B cell (primary cell): ENCODE results near the gene ZCCHC7. TPM values are rescaled to one million over a fixed set of nuclear protein-coding genes. Genes with fewer than 3 reads are reported as not detected.

Experiments used
- ATAC-seq: fragments of 200-7000 bp; cut with Tn5 transposase; one replicate; pipeline ENCODE4 v1.10.0; 2021; ENCODE audit warnings: low read depth, mild to moderate bottlenecking, moderate number of reproducible peaks, moderate library complexity
- CTCF ChIA-PET: fragments of 350-600 bp; sonication (Branson Sonifier 250); formaldehyde crosslinking; loops from one replicate; lab custom pipeline; 2021; ENCODE audit warnings: antibody characterized with exemption, inconsistent platforms; lab: Charles Lee
- POLR2A ChIA-PET: fragments of 350-600 bp; sonication (Branson Sonifier 250); formaldehyde crosslinking; loops from one replicate; lab custom pipeline; 2021; ENCODE audit warnings: antibody characterized with exemption; lab: Charles Lee
- DNase-seq: peaks from one replicate; pipeline ENCODE4 v3.0.0; 2013
- H2AFZ ChIP-seq: 2 replicates; pipeline ENCODE4 v1.6.1; 2012; ENCODE audit warnings: mild to moderate bottlenecking, low read depth, low read length; ENCODE audit not compliant: insufficient read depth, poor library complexity, severe bottlenecking
- H3K27ac ChIP-seq, 2 donors: 1 replicate in 1 of 2; 2 replicates in 1 of 2; pipeline ENCODE4 v1.5.1; 2012 to 2013; ENCODE audit warnings: low read length in 2 of 2, mild to moderate bottlenecking in 2 of 2, moderate library complexity in 1 of 2
- H3K27me3 ChIP-seq, 4 experiments: fragments of 200-600 bp in 1 of 4; sonication (generic) in 1 of 4; replicated peaks in 1 of 4; 1 replicate in 2 of 4; 2 replicates in 2 of 4; pipeline versions ENCODE4 v1.6.1 to v1.7.0; 2013 to 2016; ENCODE audit warnings: low read length in 3 of 4, mild to moderate bottlenecking in 2 of 4, mixed read lengths in 1 of 4, moderate library complexity in 1 of 4; ENCODE audit not compliant: insufficient read depth in 4 of 4, control insufficient read depth in 3 of 4; ENCODE audit errors: control extremely low read depth in 1 of 4
- H3K36me3 ChIP-seq, 2 experiments: replicated peaks in 1 of 2; 1 replicate in 1 of 2; 2 replicates in 1 of 2; pipeline versions ENCODE4 v1.6.1 to v1.7.1; 2013; ENCODE audit warnings: low read length in 1 of 2; ENCODE audit not compliant: insufficient read depth in 2 of 2, control insufficient read depth in 1 of 2; ENCODE audit errors: control extremely low read depth in 1 of 2, extremely low read depth in 1 of 2
- H3K4me1 ChIP-seq, 2 donors: fragments of 200-600 bp in 1 of 2; sonication (generic) in 1 of 2; 1 replicate in 1 of 2; 2 replicates in 1 of 2; pipeline versions ENCODE4 v1.5.1 to v1.6.1; 2013 to 2017; ENCODE audit warnings: low read length in 2 of 2; ENCODE audit not compliant: control insufficient read depth in 2 of 2, insufficient read depth in 2 of 2
- H3K4me2 ChIP-seq: replicated peaks from 2 replicates; pipeline ENCODE3; 2012; ENCODE audit warnings: mild to moderate bottlenecking, low read depth, low read length; ENCODE audit not compliant: poor library complexity, severe bottlenecking
- H3K4me3 ChIP-seq, 5 experiments: fragments of 200-600 bp in 1 of 5; sonication (generic) in 1 of 5; 1 replicate in 3 of 5; 2 replicates in 2 of 5; pipeline versions ENCODE4 v1.5.1 to v1.7.0; 2011 to 2016; ENCODE audit warnings: low read length in 4 of 5, mild to moderate bottlenecking in 4 of 5, low read depth in 2 of 5, control low read depth in 1 of 5, moderate library complexity in 1 of 5; ENCODE audit not compliant: insufficient read depth in 1 of 5; ENCODE audit errors: control extremely low read depth in 1 of 5, extremely low read depth in 1 of 5
- H3K79me2 ChIP-seq: fragments of 200-600 bp; sonication (generic); one replicate; pipeline ENCODE4 v1.6.0; 2016; ENCODE audit warnings: low read length; ENCODE audit not compliant: control insufficient read depth, insufficient read depth
- H3K9ac ChIP-seq: fragments of 200-600 bp; sonication (generic); 2 replicates; pipeline ENCODE4 v1.6.1; 2017; ENCODE audit warnings: mild to moderate bottlenecking, low read length, moderate library complexity
- H3K9me3 ChIP-seq, 3 donors: one replicate each; pipeline versions ENCODE4 v1.6.1 to v1.7.1; 2013; ENCODE audit warnings: low read length in 2 of 3; ENCODE audit not compliant: control insufficient read depth in 2 of 3, insufficient read depth in 1 of 3; ENCODE audit errors: control extremely low read depth in 1 of 3
- H4K20me1 ChIP-seq: 2 replicates; pipeline ENCODE4 v1.6.0; 2012; ENCODE audit warnings: mild to moderate bottlenecking, low read length; ENCODE audit not compliant: insufficient read depth, control insufficient read depth, poor library complexity, severe bottlenecking
- H3K27ac Mint-ChIP-seq: one replicate; pipeline ENCODE4 v1.8.0; 2021; ENCODE audit warnings: mixed read lengths
- H3K27me3 Mint-ChIP-seq: one replicate; pipeline ENCODE4 v1.8.0; 2021; ENCODE audit warnings: mixed read lengths
- H3K4me1 Mint-ChIP-seq: one replicate; pipeline ENCODE4 v1.8.0; 2021; ENCODE audit warnings: mixed read lengths
- H3K4me3 Mint-ChIP-seq: one replicate; pipeline ENCODE4 v1.8.0; 2021; ENCODE audit warnings: mixed read lengths
- H3K9me3 Mint-ChIP-seq: one replicate; pipeline ENCODE4 v1.8.0; 2022; ENCODE audit warnings: mixed read lengths; ENCODE audit not compliant: insufficient read depth
- CTCF ChIP-seq: fragments of 200-600 bp; IDR thresholded peaks from one replicate; pipeline ENCODE4 v1.8.0; 2022; ENCODE audit warnings: antibody characterized with exemption, mild to moderate bottlenecking
- EZH2 ChIP-seq: IDR thresholded peaks from 2 replicates; pipeline ENCODE4 v1.6.1; 2012; ENCODE audit warnings: borderline replicate concordance, low read depth, mild to moderate bottlenecking, moderate library complexity, low read length; ENCODE audit not compliant: insufficient read depth, poor library complexity, severe bottlenecking
- WGBS: methylation state at CpG from one replicate; pipeline ENCODE4 v1.1.5; 2013; ENCODE audit warnings: missing lambda C conversion rate; ENCODE audit not compliant: insufficient coverage; 5-methylcytosine and 5-hydroxymethylcytosine counted together
- intact Hi-C: fragments of 100-400 bp; cut with micrococcal nuclease; formaldehyde crosslinking; loops from one replicate; pipeline ENCODE4 v1.10.0; 2022
- polyA plus RNA-seq: library from polyadenylated mRNA; depleted of rRNA; stranded (reverse); fragments of >200 nt; gene quantifications from 2 replicates; pipeline ENCODE4 v1.2.3, GENCODE V29; 2012
- total RNA-seq, 2 donors: library from RNA; stranded (reverse); fragments of 120-200 nt in 1 of 2; gene quantifications; 1 replicate in 1 of 2; 2 replicates in 1 of 2; pipeline versions ENCODE4 v1.2.3 to v1.2.4, GENCODE V29; 2013 to 2022

ZCCHC7 gene
- total and polyA plus RNA-seq, 2 donors (not counting 1 experiment from before 2014, with no cell fraction given), result 56.3 to 83.5 TPM

- Mint-ChIP-seq H3K4me3 (peak overlapping the region; percentile 70), H3K27ac (peak overlapping the region; percentile 88), H3K27me3 (no peaks in the 10 kb centered on the region), H3K4me1 (peaks cover 86% of the 10 kb centered on the region), H3K9me3 (no peaks in the 10 kb centered on the region)
- ChIA-PET POLR2A (interaction anchor here (0.9 to 2.7 kb wide), 13 partner anchors 10 to 337 kb away, joined by 3 to 22 read pairs (median 5); partner anchors contain the start of gene PAX5), CTCF (interaction anchor here (1.0 to 12.0 kb wide), 14 partner anchors 11 to 498 kb away, joined by 3 to 139 read pairs (median 4); no protein-coding TSS in a partner anchor)
- H3K27ac ChIP-seq, result peak overlapping the region; percentile 78 to 94
- H3K9me3 ChIP-seq, result peaks cover 0 to 7% (median 0%) of the 10 kb centered on the region in 3 donors
- DNase-seq, result peak; percentile 87
- peak overlapping the region; percentile 51 for H3K9ac ChIP-seq
- no peak overlapping the region for H2AFZ ChIP-seq
- 0% methylated on average over 4 of the region's 5 CpGs for WGBS
- H3K27me3 ChIP-seq, result no peaks in the 10 kb centered on the region
- peak overlapping the region in 2 of 5 experiments; percentile 25 to 49 for H3K4me3 ChIP-seq
- peak; percentile 50 for ATAC-seq
- peaks cover 92 to 100% of the 10 kb centered on the region in 2 donors for H3K4me1 ChIP-seq
- peak; percentile 20 for TF ChIP-seq CTCF
- no peak for TF ChIP-seq EZH2
- no peaks in the 10 kb centered on the region for H4K20me1 ChIP-seq
- H3K36me3 ChIP-seq, result no peaks in the 10 kb centered on the region
- H3K4me2 ChIP-seq, result peak overlapping the region; percentile 73
- intact Hi-C loops, result loop anchor here (1.0 to 2.0 kb wide), 2 partner anchors 38 to 344 kb away; no protein-coding TSS in a partner anchor
- peaks cover 3% of the 10 kb centered on the region for H3K79me2 ChIP-seq
Observed at GRCh38 chr9:37370968-37371563, 250.7 kb downstream of the ZCCHC7 start.
